ENCODE results near the gene NDFIP2. TPM values are rescaled to one million over a fixed set of nuclear protein-coding genes. Genes with fewer than 3 reads are reported as not detected.

Gene NDFIP2
- total and polyA plus RNA-seq, 2 donors from 2014 or later, result 28.7 to 52.2 TPM

GRCh38 chr13:79602936-79603335, 122.0 kb downstream of the NDFIP2 start:
- no peaks in the 10 kb centered on the region for H3K9me3 ChIP-seq (ENCODE audit: control insufficient read depth in 2 of 3, insufficient read depth in 1 of 3, low read length in 3 of 3)
- no peaks in the 10 kb centered on the region for H3K4me1 ChIP-seq (ENCODE audit: control insufficient read depth in 2 of 3, insufficient read depth in 2 of 3, low read depth in 1 of 3, low read length in 3 of 3)
- no peaks in the 10 kb centered on the region for H3K27me3 ChIP-seq (ENCODE audit: control insufficient read depth, insufficient read depth, low read length)
- no peak overlapping the region for H3K9ac ChIP-seq (ENCODE audit: low read length in 3 of 3)
- DNase-seq, result no peak
- H3K4me3 ChIP-seq (ENCODE audit: low read length in 3 of 3), result no peak overlapping the region
- intact Hi-C loops (cut with DNase I), result no loop called here
- no peaks in the 10 kb centered on the region for H3K36me3 ChIP-seq (ENCODE audit: control insufficient read depth in 2 of 3, insufficient read depth in 3 of 3, low read length in 3 of 3)
- no peak for TF ChIP-seq CTCF (IDR thresholded peaks at IDR 0.05; ENCODE audit: borderline replicate concordance, extremely low read depth, insufficient read depth)
- no peak for FAIRE-seq
- H3K27ac ChIP-seq (ENCODE audit: low read depth in 2 of 2, low read length in 2 of 2), result no peak overlapping the region

GRCh38 chr13:79604752-79605151, 123.8 kb downstream of the NDFIP2 start:
- no peak overlapping the region for H3K4me3 ChIP-seq (ENCODE audit: low read length in 3 of 3)
- TF ChIP-seq CTCF (IDR thresholded peaks at IDR 0.05; ENCODE audit: borderline replicate concordance, extremely low read depth, insufficient read depth), result no peak
- peaks cover 0 to 3% (median 0%) of the 10 kb centered on the region in 3 donors for H3K9me3 ChIP-seq (ENCODE audit: control insufficient read depth in 2 of 3, insufficient read depth in 1 of 3, low read length in 3 of 3)
- no peak overlapping the region for H3K27ac ChIP-seq (ENCODE audit: low read depth in 2 of 2, low read length in 2 of 2)
- FAIRE-seq (no peak), DNase-seq (no peak)
- no peak overlapping the region for H3K9ac ChIP-seq (ENCODE audit: low read length in 3 of 3)
- no peaks in the 10 kb centered on the region for H3K36me3 ChIP-seq (ENCODE audit: control insufficient read depth in 2 of 3, insufficient read depth in 3 of 3, low read length in 3 of 3)
- no peaks in the 10 kb centered on the region for H3K27me3 ChIP-seq (ENCODE audit: control insufficient read depth, insufficient read depth, low read length)
- intact Hi-C loops (cut with DNase I), result no loop called here
- H3K4me1 ChIP-seq (ENCODE audit: control insufficient read depth in 2 of 3, insufficient read depth in 2 of 3, low read depth in 1 of 3, low read length in 3 of 3), result no peaks in the 10 kb centered on the region

Other genes with a start within 250 kb of the NDFIP2 start
- gene RBM26, start 74.9 kb upstream of the NDFIP2 start, total RNA-seq, result 39.2 TPM
- gene RBM26, start 74.9 kb upstream of the NDFIP2 start, polyA plus RNA-seq (ENCODE audit: insufficient read depth, low read depth, low replicate concordance), result 14.5 TPM